Measurements from ENCODE around the gene PRKCZ. TPM values are rescaled to one million over a fixed set of nuclear protein-coding genes. Genes with fewer than 3 reads are reported as not detected.

The PRKCZ gene
- total RNA-seq, 1 donor from 2014 or later: 17.9 TPM

GRCh38 chr1:2109581-2110021 lies 59.4 kb downstream of the PRKCZ start:
- Histone ChIP-seq H3K4me3 (no peak overlapping the region), H3K27ac (no peak overlapping the region), H3K36me3 (no peaks in the 10 kb centered on the region), H3K9me3 (no peaks in the 10 kb centered on the region), H3K4me1 (no peaks in the 10 kb centered on the region), H3K27me3 (no peaks in the 10 kb centered on the region)
- DNase-seq (ENCODE audit: extremely low spot score in 2 of 2): no peak
- TF ChIP-seq CTCF (IDR thresholded peaks at IDR 0.05) (no peak), POLR2AphosphoS5 (IDR thresholded peaks at IDR 0.05; ENCODE audit: insufficient read depth in 1 of 2, low read depth in 1 of 2) (no peak), POLR2A (IDR thresholded peaks at IDR 0.05) (no peak)
- intact Hi-C loops (cut with DNase I): no loop called here

GRCh38 chr1:2110191-2110737 lies 60.1 kb downstream of the PRKCZ start:
- no peak for TF ChIP-seq CTCF (IDR thresholded peaks at IDR 0.05)
- no peak for TF ChIP-seq POLR2A (IDR thresholded peaks at IDR 0.05)
- TF ChIP-seq POLR2AphosphoS5 (IDR thresholded peaks at IDR 0.05; ENCODE audit: insufficient read depth in 1 of 2, low read depth in 1 of 2): no peak
- no peaks in the 10 kb centered on the region for H3K4me1 ChIP-seq
- no peak overlapping the region for H3K27ac ChIP-seq
- no peaks in the 10 kb centered on the region for H3K9me3 ChIP-seq
- no peak overlapping the region for H3K4me3 ChIP-seq
- H3K36me3 ChIP-seq: no peaks in the 10 kb centered on the region
- DNase-seq (ENCODE audit: extremely low spot score in 2 of 2): no peak
- no peaks in the 10 kb centered on the region for H3K27me3 ChIP-seq
- intact Hi-C loops (cut with DNase I): no loop called here

DNA sequence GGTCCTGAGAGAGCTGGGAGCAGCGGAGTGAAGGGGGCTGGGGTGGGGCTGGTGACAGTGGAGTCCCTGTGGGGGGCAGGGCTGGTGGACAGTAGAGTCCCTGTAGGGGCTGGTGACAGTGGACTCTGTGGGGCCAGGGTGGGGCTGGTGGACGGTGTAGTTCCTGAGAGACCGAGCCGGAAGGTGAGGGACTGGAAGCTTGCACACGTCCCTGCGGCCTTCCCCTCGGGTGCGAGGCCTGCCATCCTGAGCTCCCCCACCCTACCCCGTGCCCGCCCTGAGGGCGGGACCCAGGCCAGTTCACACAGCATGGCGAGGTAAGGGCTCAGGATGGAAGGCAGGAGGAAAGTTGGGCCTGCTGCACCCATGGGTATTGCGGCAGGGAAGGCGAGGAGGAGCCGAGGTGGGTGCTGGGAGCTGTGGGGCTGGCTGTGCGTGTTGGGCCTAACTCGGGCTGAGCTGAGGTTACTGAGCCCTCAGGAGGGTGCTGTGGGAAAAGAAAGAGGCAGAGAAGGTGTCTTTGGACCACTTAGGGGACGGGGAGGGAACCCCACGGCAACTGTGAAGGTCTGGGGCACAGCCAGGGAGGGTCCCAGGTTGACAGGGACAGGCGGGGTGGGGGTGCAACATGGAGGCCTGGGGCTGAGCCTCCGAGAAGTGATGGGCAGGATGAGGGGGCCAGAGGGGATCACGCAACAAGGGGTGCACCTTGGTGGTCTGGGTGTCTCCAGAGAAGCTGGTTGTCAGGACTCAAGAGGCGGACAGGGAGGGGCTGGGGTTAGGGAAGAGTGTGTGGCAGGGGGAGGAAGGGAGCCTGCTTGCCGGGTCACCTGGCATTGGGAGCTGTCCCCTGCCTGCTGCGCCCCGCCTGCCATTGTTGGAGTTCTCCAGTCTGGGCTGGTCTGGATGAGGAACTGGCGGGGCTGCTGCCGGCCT lies 60.8 kb downstream of the PRKCZ start:
- H3K4me1 ChIP-seq: no peaks in the 10 kb centered on the region
- no peaks in the 10 kb centered on the region for H3K9me3 ChIP-seq
- DNase-seq (ENCODE audit: extremely low spot score in 2 of 2): no peak
- no peak overlapping the region for H3K27ac ChIP-seq
- no peak overlapping the region for H3K4me3 ChIP-seq
- no peak for TF ChIP-seq CTCF (IDR thresholded peaks at IDR 0.05)
- no peak for TF ChIP-seq POLR2A (IDR thresholded peaks at IDR 0.05)
- TF ChIP-seq POLR2AphosphoS5 (IDR thresholded peaks at IDR 0.05; ENCODE audit: insufficient read depth in 1 of 2, low read depth in 1 of 2): no peak
- H3K36me3 ChIP-seq: no peaks in the 10 kb centered on the region
- no peaks in the 10 kb centered on the region for H3K27me3 ChIP-seq
- intact Hi-C loops (cut with DNase I): no loop called here

DNA sequence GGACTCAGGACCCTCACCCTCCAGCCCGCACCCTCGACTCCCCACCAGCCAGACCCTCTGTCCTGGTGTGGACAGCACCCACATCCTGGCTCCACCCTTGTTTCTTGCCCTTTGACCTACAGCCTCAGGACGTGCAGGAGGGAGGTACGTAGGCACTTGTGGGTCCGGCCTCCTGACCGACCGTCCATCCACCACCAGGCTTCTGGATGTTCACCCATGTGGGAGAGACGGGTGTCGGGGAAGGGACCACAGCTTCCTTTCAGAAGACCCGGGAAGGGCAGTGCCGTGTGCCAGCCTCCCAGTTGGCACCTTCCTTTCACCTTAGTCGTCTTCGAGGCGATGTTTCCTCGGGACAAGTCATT lies 61.4 kb downstream of the PRKCZ start:
- Histone ChIP-seq H3K27me3 (no peaks in the 10 kb centered on the region), H3K4me3 (no peak overlapping the region), H3K36me3 (no peaks in the 10 kb centered on the region), H3K9me3 (no peaks in the 10 kb centered on the region), H3K27ac (no peak overlapping the region), H3K4me1 (no peaks in the 10 kb centered on the region)
- no peak for TF ChIP-seq CTCF (IDR thresholded peaks at IDR 0.05)
- TF ChIP-seq POLR2A (IDR thresholded peaks at IDR 0.05): no peak
- TF ChIP-seq POLR2AphosphoS5 (IDR thresholded peaks at IDR 0.05; ENCODE audit: insufficient read depth in 1 of 2, low read depth in 1 of 2): no peak
- DNase-seq (ENCODE audit: extremely low spot score in 2 of 2): no peak
- intact Hi-C loops (cut with DNase I): no loop called here

DNA sequence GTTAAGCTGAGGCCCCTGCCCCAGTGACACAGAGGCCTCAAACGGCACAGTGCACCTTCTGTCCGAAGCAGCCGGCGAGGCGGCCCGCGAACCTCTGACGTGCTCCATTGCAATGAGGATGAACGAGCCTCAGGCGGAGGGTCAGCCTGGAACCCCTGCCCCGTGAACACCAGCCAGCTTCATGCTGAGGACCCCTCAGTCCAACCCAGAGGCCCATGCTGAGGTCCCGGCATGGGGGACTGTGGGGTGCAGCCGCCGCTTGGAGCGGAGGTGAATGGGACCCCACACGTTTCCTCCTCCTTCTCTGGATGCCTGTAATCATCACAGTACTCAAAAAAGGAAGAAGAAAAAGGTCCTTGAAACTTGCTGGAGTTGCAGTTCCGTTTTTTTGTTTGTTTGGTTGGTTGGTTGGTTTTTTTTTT lies 62.1 kb downstream of the PRKCZ start:
- H3K4me1 ChIP-seq: no peaks in the 10 kb centered on the region
- H3K4me3 ChIP-seq: no peak overlapping the region
- no peaks in the 10 kb centered on the region for H3K9me3 ChIP-seq
- TF ChIP-seq POLR2AphosphoS5 (IDR thresholded peaks at IDR 0.05; ENCODE audit: insufficient read depth in 1 of 2, low read depth in 1 of 2) (no peak), CTCF (IDR thresholded peaks at IDR 0.05) (no peak)
- H3K27me3 ChIP-seq: no peaks in the 10 kb centered on the region
- H3K27ac ChIP-seq: no peak overlapping the region
- no peaks in the 10 kb centered on the region for H3K36me3 ChIP-seq
- intact Hi-C loops (cut with DNase I): no loop called here
- no peak for DNase-seq (ENCODE audit: extremely low spot score in 2 of 2)

Measured in vagina (tissue), 2 donors.